GM18526 (cell line): Measurements from ENCODE around the gene GRB7.
A peak's percentile ranks its signal among the peaks of the same experiment; 100 is the strongest.

Experiments used
- POLR2A ChIP-seq: IDR thresholded peaks from 3 replicates; pipeline ENCODE4 v1.6.1; 2011; ENCODE audit not compliant: insufficient read length; ENCODE audit errors: extremely low read depth

GRB7 gene

DNA sequence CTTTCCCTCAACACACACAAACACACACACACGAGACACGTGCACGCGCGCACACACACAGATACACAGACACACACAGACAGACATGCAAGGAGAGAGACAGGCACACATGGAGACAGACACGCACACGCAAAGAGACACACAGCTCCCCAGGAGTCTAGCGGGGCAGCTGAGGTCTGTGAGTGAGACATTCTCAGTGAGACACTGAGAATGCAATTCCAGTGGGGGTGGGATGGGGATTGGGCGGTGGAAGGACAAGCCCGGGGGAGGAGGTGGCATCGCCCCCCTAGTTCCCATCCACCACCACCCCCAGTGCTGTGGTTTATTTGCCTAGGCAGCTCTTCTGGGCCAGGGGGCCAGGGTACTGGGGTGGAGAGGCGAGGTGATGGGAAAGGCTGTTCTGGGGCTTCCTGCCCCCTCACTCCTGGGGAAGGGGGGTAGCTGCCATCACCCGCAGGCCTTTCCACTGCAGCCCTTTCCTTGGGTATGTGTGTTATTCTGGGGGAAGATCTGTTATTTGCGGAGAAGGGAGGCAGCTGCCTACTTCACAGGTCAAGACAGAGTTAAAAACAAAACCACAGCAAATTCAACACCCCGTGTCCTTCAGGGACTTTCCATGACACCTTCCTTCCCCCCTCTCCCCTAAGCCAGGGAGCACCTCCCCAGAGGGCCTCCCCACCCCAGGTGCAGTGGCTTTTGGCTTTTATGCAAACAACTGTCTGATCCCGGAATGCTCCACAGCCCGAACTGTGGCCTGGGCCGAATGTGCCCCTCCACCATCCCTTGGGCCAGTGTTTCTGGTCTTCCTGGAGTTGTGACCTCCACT lies 18.0 kb downstream of the GRB7 start:
- TF ChIP-seq POLR2A: peak; percentile 57

DNA sequence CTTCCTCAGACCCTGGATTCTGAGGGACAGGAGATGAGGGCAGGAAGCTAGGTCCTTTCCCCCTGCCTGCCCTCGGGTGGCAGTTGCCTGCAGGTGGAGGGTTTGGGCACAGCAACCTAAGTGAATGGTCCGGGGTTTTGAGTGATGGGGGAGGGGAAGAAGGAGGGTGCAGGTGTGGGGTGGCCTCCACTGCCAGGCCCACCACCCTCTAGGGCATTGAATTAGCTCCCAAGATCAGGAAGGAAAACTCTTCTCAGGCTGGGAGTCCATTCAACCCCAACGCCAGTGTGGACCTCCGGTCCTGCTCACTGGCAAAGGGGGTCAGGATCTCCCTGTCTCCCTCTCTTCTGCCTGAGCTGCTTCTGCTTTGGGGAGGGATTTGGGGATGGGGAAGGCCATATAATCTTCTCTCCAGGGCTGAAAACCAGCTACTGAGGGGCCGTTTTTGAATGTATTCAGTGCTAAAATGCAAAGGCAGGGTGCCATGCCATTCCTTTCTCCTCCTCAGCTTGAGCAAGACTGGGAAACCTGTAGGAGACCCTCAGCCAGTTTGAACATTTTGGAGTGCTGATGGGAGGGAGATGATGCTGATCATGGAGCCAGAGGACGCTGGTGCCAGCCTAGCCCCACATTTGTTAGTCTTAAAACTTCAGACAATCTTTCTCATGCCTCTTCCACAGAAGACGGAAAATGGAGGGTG lies 18.8 kb downstream of the GRB7 start:
- peak; percentile 7 for TF ChIP-seq POLR2A

DNA sequence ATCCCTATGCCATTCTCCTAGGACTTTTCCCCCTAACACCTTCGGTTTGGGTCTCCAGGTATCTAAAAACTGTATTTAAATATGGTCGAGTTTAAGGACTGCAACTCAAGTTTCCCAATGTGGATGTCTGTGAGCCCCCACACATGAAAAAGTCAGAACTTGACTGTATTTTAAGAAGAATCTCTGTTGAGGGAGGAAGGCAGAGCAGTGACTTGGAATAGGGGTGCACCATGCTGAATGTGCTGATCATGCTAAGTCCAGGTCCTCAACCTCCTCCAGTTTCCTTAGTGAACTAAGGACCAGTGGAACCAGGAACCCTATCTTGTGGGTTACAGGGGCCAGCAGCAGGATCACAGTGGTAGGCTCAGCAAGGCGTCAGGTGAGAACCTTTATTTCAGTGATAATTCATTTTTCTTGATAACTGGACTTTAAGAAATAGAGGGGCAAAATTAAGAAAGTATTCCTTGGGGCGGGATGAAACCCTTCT lies 19.5 kb downstream of the GRB7 start:
- TF ChIP-seq POLR2A: no peak

DNA sequence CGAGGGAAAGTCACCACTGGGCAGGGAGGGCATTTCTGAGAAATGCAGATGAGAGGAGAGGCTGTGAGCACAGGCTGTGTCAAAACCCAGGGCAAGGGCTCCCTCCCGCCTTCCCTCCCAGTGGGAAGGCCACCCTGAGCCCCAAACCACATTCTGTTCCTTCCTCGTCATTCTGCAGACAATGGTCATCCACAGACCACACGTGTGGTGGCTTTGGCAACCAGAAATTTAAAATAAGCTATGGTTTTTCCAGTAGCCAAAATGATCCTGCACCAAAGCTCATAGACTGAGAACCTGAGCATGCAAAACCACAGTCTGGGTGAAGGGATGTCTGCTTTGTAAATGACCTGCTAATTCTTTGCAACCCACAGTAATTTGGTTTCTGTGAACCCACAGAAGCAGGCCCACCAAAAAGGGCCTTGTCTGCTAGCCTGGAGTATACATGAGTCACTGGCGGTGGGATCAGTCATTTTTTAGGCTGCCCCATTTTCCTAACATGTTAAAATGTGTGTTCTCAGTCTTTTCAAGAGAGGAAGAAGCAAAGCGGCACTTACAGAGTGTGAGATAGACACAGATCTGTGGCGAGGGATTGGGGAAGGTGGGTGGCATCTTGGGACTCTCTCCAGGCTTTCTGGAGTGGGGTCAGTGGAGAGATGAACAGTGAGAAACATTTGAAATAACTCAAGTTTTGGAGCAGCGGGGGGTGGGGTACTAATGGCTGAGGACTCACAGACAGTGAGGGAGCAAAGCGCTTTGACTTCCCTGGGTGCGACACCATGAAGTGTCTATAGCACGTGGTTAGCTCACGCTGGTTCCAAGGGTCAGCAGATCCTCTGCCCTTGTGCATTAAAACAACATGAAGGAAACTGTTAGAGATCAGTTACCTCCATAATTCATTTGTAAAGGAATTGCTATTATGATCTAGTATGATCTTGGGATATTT lies 20.5 kb downstream of the GRB7 start:
- TF ChIP-seq POLR2A: no peak

DNA sequence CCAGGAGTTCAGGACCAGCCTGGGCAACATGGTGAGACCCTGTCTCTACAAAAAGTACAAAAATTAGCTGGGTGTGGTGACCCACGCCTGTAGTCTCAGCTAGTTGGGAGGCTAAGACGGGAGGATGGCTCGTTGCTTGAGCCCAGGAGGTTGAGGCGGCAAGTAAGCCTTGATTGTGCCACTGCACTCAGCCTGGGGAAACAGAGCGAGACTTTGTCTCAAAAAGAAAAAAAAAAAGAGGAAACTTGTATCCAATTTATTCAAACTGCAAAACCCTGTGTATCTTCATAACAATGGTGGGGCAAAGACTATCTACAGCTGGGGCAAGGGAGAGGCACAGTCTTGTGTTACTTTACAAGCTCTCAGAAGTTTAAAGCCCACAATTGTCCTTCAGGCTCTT lies 21.5 kb downstream of the GRB7 start:
- TF ChIP-seq POLR2A: no peak

DNA sequence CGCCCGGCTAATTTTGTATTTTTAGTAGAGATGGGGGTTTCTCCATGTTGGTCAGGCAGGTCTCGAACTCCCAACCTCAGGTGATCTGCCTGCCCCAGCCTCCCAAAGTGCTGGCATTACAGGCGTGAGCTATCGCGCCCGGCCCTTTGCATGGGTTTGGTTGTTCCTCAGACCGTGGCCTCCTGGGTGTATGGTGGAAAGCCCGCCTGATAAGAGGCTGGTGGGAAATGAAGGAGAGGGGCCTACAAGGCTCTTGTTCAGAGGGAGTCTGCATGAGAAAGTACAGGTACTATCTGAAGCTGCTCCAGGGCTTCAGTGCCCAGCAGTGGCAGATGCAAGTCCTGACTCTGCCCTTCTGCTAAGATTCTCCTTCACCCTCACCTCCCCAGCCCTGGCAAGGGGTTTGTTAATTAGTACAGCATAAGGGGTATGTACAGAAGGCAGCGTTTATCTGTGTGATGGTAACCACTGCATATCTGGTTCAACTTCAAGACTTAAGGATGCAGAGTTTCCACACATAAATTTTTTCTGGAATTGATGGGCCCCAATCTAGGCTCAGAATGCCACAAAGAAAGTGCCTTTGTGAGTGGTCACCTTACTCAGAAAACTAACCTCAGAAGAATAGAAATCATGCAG lies 24.2 kb downstream of the GRB7 start:
- TF ChIP-seq POLR2A: no peak

DNA sequence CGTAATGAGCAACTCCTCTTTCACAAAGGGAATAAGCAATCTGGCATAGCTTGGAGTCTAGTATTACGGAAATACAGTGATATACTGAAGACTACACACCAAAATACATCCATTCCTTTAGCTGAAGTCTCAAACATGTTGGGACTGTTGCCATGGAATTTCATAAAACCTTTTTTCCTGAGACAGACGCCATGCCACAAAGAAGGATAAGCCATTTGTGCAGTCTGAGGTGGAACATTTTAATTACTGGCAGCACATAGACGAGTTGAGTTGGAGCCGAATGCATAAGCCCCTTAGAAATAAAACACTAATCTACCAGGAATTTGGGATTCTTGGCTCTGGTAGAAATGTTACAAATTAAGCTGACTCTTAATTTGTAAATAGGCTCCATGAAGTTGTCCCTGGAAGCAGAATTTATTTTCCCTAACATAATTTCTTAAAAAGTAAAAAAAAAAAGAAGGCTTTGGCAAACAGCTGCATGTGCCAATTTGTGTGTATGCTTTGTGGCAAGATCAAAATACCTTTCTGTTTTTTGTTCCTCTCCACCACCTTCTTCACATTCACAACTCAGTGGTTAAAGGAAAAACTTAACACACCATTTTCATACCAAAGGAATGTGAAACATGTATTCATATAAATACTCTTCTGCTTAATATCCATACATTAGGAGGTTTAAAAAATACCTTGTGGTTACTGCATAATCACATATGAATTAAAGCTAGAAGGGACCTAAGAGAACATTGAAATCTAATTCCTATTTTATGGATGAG lies 25.5 kb downstream of the GRB7 start:
- no peak for TF ChIP-seq POLR2A

DNA sequence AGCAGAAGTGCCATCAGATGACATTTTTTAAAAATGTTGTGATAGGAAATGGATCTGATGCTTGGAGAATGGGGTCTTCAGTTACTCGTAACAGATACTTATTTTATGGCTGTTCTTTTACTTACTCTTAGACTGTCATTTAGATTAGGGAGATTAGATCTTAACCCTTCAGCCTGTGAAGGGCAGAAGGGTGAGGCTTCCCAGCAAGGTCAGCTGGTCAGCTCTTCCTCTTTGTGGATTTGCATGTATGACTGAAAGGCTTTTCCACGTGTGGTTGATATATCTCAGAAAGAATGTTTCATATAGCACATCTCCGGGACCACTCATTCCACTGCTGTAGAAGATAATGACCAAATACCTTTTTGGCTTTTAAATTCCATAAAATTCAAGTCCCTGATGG lies 27.4 kb downstream of the GRB7 start:
- no peak for TF ChIP-seq POLR2A

DNA sequence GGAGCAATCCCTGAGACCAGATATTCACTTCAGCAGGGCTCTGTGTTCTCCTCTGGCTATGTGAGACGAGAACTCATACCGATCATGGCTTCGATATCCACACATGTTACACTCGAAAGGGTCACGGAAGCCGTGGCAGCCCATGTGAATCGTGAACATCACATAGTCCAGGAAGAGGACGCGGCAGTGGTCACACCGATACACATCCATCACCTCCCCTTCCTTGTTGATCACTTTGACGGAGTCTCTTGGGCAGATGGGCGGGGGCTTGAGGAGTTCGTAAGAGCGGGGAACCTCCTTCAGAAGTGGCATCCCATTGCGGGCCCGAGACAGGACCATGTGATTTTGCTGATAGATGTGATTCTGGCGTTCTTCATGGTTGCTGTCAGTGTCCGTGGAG lies 28.0 kb downstream of the GRB7 start:
- no peak for TF ChIP-seq POLR2A

DNA sequence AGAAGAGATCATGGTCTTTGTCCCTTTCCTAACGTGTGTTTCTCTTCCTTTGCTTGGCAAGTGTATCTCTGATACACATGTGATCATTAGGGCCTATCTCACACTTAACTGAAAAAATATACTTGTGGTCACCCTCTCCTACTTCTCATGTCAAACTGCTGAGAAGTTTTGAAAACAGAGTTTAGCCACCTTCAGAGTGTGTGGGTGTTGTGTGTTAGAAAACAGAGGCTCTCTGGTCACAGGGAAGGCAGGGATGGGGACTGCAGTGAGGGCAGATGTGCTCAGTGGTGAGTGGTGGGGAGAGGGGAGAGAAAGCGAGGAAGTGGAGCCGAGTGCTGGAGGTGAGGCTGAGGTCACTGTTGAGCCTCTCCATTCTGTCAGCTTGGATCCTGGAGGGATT lies 29.4 kb downstream of the GRB7 start:
- TF ChIP-seq POLR2A: no peak

DNA sequence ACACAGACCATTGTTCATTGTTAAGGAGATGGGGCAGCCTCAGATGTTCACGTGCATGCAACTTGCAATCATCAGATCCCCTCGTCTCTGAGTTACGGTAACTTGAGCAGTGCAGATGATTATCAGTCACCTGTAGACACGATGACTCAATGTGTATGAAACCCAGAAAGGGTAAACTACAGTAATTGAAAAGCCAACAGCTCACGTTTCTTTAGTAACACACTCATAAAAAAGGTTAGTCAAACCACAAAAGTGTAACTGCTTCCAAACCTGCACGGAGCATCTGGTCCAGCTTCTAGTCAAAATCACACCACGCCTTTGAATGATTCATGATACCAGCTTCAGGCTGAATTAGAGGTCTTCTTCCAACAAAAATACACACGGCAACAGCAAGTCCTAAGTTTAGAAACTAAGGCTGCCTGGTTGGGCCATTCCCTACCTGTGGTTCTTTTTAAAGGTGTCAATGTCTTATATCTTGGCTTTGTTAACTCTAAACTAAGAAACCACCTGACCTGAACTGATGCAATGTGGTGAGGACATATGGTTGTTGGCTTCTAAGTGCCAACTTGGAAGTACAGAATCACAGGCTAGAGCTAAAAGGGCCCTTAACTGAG lies 32.3 kb downstream of the GRB7 start:
- peak; percentile 16 for TF ChIP-seq POLR2A

DNA sequence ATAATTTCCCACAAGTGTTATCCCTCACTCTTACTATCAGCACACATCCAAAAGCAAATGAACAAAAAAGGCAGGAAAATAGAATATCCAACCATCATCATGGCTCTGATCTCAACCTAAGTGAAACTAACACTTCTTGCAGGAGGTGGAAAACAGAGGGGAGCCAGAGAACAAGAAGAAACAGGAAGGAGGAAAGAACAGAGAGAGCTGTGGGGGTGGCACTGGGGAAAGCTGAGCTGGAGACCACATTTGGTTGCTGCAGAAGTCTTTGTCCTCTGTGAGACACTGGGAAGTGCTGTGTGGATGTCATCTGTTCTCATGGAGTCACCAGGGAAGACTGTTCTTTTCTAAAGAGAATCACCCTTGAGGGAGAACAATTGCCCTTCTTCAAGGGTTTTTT lies 34.7 kb downstream of the GRB7 start:
- TF ChIP-seq POLR2A: no peak

DNA sequence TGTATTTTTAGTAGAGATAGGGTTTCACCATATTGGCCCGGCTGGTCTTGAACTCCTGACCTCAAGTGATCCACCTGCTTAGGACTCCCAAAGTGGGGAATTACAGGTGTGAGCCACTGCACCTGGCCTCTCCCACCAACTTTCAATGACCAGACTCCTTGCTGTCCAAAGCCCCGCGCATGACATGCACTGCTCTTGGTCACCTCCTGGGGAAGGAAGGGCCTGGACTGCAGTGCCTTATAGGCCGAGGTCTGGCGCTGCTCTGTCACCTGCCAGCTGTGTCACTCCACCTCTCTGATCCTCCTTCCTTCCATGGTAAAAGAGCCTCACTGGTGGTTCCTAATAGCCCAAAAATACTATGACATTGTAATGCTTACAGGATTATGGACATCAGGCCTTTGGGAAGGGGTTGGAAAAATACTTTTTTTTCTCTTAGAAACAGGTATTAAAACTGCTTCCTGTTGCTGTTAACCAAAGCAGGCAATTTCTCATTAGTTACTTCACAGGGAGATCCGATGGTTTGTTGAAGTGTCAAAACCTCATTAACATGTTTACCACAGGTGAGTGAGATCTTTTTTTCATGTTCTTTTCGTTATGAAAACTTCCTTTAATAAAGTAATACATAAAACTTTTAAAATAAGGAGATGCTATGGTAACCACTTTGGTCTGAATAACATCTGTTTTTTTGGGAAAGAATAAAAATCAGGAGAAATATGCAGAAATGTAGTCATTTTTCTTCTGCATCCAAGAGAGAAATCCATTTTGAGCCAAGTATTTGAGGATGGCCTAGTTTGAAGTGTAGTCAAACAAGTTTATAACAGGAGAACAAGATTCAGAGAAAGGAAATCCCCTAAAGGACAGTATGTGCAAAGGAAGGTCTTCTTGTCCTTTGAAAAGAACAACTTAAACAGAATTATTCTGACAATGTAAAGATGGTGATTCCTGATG lies 35.5 kb downstream of the GRB7 start:
- TF ChIP-seq POLR2A: no peak
